Cardiac fibroblast (primary cell): ENCODE results near the gene SMYD3.

Experiments
- DNase-seq, 2 donors: peaks; one replicate each; pipeline versions ENCODE4 v3.0.0 to v3.0.0-alpha.2; 2010; ENCODE audit warnings: low read depth in 2 of 2
- H3K4me3 ChIP-seq, 2 donors: replicated peaks in 1 of 2; 1 replicate in 1 of 2; 2 replicates in 1 of 2; pipeline ENCODE4 v1.5.1; 2011; ENCODE audit warnings: low read depth in 2 of 2, low read length in 2 of 2, mild to moderate bottlenecking in 2 of 2, moderate library complexity in 1 of 2
- CTCF ChIP-seq: IDR thresholded peaks from one replicate; pipeline ENCODE4 v1.5.1; 2011; ENCODE audit warnings: low read depth, mild to moderate bottlenecking, low read length, inconsistent platforms

The SMYD3 gene

GRCh38 chr1:246506674-246507481, at the start of gene SMYD3:
TSS of gene SMYD3 (minus strand) at chr1:246507279.
- TF ChIP-seq CTCF = peak; percentile 21
- peak within 1 kb of the TSS; percentile 98 to 100 for H3K4me3 ChIP-seq
- peak; percentile 71 to 81 for DNase-seq

GRCh38 chr1:246554201-246554600, 47.1 kb upstream of the SMYD3 start:
- no peak overlapping the region for H3K4me3 ChIP-seq
- DNase-seq = no peak
- no peak for TF ChIP-seq CTCF

GRCh38 chr1:246552110-246552509, 45.0 kb upstream of the SMYD3 start:
- no peak overlapping the region for H3K4me3 ChIP-seq
- no peak for TF ChIP-seq CTCF
- DNase-seq = no peak

DNA sequence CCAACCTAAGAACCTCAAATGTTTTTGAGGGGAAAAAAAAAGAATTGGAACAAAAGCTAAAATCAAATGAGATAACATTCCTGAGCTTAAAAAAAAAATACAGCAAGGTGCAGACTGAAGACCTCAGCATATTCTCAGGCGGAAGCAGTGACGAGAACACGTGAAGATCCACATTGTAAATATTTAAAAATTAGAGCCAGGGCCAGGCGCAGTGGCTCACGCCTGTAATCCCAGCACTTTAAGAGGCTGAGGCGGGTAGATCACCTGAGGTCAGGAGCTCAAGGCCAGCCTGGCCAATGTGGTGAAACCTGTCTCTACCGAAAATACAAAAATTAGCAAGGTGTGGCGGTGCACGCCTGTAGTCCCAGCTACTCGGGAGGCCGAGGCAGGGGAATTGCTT, 43.3 kb upstream of the SMYD3 start:
- no peak for DNase-seq
- TF ChIP-seq CTCF = no peak
- H3K4me3 ChIP-seq = no peak overlapping the region

DNA sequence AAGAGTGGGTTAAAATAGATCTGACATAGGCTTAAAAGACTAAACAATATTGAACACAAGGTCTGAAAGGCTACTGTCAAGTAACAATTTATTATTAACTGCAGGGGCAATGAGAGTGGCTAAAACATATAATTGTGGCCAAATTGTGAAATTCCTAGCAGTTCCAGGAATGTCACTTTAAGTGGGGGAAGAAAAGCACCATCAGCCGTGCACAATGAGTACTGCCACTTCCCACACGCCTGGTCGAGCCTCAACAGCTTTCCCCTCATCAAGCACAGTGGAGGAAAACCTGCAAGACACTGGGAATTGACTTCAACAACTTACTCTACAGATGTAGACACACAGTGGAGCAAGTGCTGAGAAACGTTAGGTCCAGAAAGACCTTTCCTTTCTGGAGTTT, 42.6 kb upstream of the SMYD3 start:
- no peak for TF ChIP-seq CTCF
- H3K4me3 ChIP-seq = no peak overlapping the region
- DNase-seq = no peak

DNA sequence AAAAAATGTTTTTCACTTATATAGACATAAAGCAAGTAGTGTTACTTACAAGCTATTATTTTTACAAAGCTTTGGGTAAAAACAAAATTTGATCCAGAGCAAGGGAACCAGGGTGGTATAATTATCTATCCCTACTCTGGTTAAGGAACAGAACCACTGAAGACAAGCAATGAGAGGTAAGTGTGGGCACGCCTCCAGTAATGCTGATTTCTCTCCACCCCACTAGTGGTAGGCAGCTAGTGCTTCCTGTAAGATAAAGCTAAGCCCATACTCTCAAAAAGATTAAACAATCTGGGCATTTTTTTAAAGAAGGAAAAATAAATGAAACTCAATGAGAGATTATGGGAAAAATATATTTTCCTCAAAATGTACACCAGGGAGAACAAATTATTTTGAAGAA, 36.9 kb upstream of the SMYD3 start:
- no peak for TF ChIP-seq CTCF
- H3K4me3 ChIP-seq = no peak overlapping the region
- no peak for DNase-seq
